ENCODE measurements around the gene NPAS4.

DNA sequence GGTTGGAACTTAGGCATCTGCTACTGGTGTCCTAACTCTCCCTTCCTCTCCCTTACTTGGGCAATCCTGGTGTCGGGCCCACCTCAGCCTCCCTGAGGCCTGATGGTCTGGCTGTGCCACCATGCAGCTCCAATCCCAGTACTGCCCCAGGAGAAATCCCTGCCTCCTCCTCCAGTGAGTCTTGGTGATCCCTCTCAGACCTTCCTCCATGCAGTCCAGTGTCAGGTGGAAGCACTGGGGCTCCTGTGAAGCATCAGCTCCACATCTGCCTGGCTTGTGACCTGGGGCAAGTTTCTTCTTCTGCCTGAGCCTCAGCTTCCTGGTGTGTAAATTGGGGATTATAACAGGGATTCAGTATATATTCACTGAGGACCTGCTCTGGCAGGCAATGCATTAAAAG lies 44.1 kb downstream of the NPAS4 start:
- TF ChIP-seq POLR2A (IDR thresholded peaks at IDR 0.05): no peak
- TF ChIP-seq, protein P1, sequence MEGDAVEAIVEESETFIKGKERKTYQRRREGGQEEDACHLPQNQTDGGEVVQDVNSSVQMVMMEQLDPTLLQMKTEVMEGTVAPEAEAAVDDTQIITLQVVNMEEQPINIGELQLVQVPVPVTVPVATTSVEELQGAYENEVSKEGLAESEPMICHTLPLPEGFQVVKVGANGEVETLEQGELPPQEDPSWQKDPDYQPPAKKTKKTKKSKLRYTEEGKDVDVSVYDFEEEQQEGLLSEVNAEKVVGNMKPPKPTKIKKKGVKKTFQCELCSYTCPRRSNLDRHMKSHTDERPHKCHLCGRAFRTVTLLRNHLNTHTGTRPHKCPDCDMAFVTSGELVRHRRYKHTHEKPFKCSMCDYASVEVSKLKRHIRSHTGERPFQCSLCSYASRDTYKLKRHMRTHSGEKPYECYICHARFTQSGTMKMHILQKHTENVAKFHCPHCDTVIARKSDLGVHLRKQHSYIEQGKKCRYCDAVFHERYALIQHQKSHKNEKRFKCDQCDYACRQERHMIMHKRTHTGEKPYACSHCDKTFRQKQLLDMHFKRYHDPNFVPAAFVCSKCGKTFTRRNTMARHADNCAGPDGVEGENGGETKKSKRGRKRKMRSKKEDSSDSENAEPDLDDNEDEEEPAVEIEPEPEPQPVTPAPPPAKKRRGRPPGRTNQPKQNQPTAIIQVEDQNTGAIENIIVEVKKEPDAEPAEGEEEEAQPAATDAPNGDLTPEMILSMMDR (IDR thresholded peaks at IDR 0.05): no peak

Data from testis (tissue), 2 donors.